A673 (cell line): ENCODE data around the gene ZC3H12D. TPM values are rescaled to one million over a fixed set of nuclear protein-coding genes. Genes with fewer than 3 reads are reported as not detected.

Experiments used
- BruUV-seq: library from RNA; stranded (reverse); fragments of 400-500 nt; replicated peaks from 2 replicates; lab custom pipeline; 2021; lab: Mats Ljungman, UMichigan
- CTCF ChIA-PET: fragments of 300-600 bp; sonication (Branson Sonifier 250); formaldehyde crosslinking; loops from one replicate; lab custom pipeline; 2022; ENCODE audit warnings: antibody characterized with exemption; lab: Charles Lee
- POLR2A ChIA-PET: fragments of 300-600 bp; sonication (Branson Sonifier 250); formaldehyde crosslinking; loops from one replicate; lab custom pipeline; 2022; ENCODE audit warnings: antibody characterized with exemption; ENCODE audit not compliant: low non-redundant PET; lab: Charles Lee
- DNase-seq: peaks from one replicate; pipeline ENCODE4 v3.0.0-alpha.2; 2015; ENCODE audit warnings: low spot score
- H3K27ac ChIP-seq: fragments of 200-600 bp; sonication (generic); 2 replicates; pipeline ENCODE4 v1.5.1; 2016; ENCODE audit warnings: mixed run types, low read depth, mild to moderate bottlenecking, mixed read lengths, antibody characterized with exemption, low read length; ENCODE audit not compliant: poor library complexity, severe bottlenecking
- H3K27me3 ChIP-seq: fragments of 200-600 bp; sonication (generic); replicated peaks from 2 replicates; pipeline ENCODE4 v1.6.1; 2017; ENCODE audit warnings: mixed run types, low read depth, mild to moderate bottlenecking, mixed read lengths, antibody characterized with exemption, low read length; ENCODE audit not compliant: insufficient read depth, poor library complexity
- H3K36me3 ChIP-seq: fragments of 200-600 bp; sonication (generic); 2 replicates; pipeline ENCODE4 v1.6.1; 2016; ENCODE audit warnings: mixed run types, mild to moderate bottlenecking, mixed read lengths, antibody characterized with exemption, low read length; ENCODE audit not compliant: insufficient read depth, poor library complexity, severe bottlenecking
- H3K4me1 ChIP-seq: fragments of 200-600 bp; sonication (generic); 2 replicates; pipeline ENCODE4 v1.6.1; 2017; ENCODE audit warnings: mixed run types, mild to moderate bottlenecking, mixed read lengths, antibody characterized with exemption, low read length; ENCODE audit not compliant: insufficient read depth, poor library complexity, severe bottlenecking
- H3K4me3 ChIP-seq: fragments of 200-600 bp; sonication (generic); 2 replicates; pipeline ENCODE4 v1.5.1; 2016; ENCODE audit warnings: low read depth, mixed run types, mild to moderate bottlenecking, mixed read lengths, low read length; ENCODE audit not compliant: poor library complexity, severe bottlenecking
- H3K9me3 ChIP-seq: fragments of 200-600 bp; sonication (generic); 2 replicates; pipeline ENCODE4 v1.6.1; 2016; ENCODE audit warnings: mixed run types, low read depth, mild to moderate bottlenecking, mixed read lengths, antibody characterized with exemption, low read length; ENCODE audit not compliant: poor library complexity, severe bottlenecking
- EZH2 ChIP-seq: fragments of 200-600 bp; sonication (generic); IDR thresholded peaks from 2 replicates; pipeline ENCODE4 v1.6.1; 2017; ENCODE audit warnings: borderline replicate concordance, low read depth, mild to moderate bottlenecking, mixed read lengths, antibody characterized with exemption, low read length; ENCODE audit not compliant: poor library complexity, severe bottlenecking
- intact Hi-C: fragments of 100-400 bp; cut with micrococcal nuclease; formaldehyde crosslinking; loops from one replicate; pipeline ENCODE4 v1.10.0; 2022; ENCODE audit not compliant: unreplicated experiment
- total RNA-seq: library from RNA; stranded (reverse); gene quantifications from 2 replicates; pipeline ENCODE4 v1.2.3, GENCODE V29; 2021
- TF ChIP-seq, protein P1 (sequence below): fragments of 300-800, 200-600 bp; sonication (generic); conservative IDR thresholded peaks from 2 replicates; pipeline ENCODE4 v1.5.1; 2017; ENCODE audit warnings: low read depth, mild to moderate bottlenecking, antibody characterized with exemption, low read length, moderate library complexity, mixed read lengths

Gene ZC3H12D
- total RNA-seq, 1 experiment from 2014 or later, result 0.30 TPM

DNA sequence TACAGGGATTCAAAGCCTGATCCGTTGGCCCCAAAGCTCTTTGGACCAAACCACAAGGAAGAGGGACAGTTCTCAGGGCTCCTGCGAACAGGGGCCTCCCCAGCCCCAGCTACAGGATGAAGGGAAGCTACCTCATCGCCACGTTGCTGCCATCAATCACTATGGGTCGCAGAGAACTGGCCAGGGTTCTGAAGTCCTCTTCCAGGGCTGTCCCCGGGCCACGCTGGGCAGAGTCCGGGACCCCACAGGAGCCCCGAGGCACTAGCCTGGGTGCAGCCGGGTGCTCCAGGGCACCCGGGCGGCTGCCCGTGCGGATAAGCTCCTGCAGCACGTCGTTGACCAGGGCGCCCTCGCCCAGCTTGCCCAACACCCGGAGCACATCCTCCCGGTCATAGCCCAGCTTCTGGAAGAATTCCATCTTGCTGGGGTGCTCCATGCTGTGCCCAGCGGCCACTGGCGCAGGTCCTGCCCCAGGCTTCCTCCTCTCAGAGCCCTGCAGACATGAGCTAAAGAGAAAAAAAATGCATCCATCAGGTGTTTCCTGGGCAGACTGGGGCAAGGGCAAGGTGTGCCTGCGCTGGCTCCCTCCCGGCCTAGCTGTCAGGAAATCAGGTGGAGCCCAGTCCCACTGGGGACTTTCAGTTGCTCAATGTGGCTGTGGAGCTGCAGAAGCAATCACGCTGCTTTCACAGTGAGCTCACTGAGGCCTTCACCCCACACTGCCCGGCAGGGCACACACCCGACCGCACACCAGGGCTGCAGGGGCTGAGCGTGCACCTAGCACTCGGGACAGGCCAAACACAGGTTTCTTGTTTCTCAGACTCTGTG is 10.5 kb downstream of the ZC3H12D start:
- H3K4me1 ChIP-seq, result peaks cover 15% of the 10 kb centered on the region
- TF ChIP-seq, protein P1, sequence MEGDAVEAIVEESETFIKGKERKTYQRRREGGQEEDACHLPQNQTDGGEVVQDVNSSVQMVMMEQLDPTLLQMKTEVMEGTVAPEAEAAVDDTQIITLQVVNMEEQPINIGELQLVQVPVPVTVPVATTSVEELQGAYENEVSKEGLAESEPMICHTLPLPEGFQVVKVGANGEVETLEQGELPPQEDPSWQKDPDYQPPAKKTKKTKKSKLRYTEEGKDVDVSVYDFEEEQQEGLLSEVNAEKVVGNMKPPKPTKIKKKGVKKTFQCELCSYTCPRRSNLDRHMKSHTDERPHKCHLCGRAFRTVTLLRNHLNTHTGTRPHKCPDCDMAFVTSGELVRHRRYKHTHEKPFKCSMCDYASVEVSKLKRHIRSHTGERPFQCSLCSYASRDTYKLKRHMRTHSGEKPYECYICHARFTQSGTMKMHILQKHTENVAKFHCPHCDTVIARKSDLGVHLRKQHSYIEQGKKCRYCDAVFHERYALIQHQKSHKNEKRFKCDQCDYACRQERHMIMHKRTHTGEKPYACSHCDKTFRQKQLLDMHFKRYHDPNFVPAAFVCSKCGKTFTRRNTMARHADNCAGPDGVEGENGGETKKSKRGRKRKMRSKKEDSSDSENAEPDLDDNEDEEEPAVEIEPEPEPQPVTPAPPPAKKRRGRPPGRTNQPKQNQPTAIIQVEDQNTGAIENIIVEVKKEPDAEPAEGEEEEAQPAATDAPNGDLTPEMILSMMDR, result no peak
- TF ChIP-seq EZH2, result no peak
- no peaks in the 10 kb centered on the region for H3K27me3 ChIP-seq
- H3K9me3 ChIP-seq, result no peaks in the 10 kb centered on the region
- ChIA-PET CTCF (no interaction called here), POLR2A (no interaction called here)
- no peak overlapping the region for H3K27ac ChIP-seq
- DNase-seq, result no peak
- BruUV-seq, result no TSS peak
- H3K4me3 ChIP-seq, result no peak overlapping the region
- no peaks in the 10 kb centered on the region for H3K36me3 ChIP-seq
- intact Hi-C loops, result no loop called here

DNA sequence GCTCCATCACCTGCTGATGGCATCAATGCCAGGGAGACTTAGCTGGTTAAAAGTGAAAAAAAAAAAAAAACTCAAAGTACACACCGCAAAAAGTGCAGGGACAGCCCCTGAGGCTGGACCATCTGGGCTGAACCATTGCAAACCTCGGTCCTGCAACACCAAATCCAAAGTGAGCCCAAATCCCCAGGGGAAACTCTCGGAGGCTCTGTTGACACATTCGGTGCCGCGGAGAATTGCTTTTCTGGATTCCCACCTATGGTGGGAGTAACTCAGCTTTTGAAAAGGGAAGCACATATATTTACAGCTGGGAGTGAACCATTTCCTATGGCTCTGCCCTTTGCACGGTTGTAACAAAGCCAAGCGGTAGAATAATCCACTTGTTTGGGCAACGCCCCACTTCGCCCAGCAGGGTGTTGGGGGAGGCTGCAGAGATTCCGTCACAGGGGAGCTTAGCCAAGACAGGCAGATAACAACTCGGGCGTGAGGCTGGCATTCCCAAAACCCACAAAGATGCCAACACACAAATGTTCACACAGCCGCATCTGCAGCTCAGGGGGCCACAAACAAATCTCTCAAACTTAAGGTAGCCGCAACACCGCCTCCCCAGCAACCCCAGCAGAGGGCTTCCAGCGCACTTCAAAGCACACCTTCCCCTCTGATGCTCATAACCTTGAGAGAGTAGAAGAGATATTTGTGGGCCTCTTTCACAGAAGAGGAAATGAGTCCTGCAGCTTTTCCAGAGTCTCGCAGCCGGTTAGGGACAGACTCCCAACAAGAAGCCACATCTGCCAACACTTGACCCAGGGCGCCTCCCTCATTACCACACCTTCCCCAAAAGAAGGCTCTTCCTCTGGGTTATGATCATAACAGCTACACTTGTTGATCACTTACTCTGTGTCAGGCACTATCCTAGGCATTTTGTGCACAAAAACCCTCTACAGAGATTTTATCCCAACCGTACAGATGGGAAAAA is 11.4 kb downstream of the ZC3H12D start:
- Histone ChIP-seq H3K4me1 (peaks cover 15% of the 10 kb centered on the region), H3K27ac (no peak overlapping the region), H3K4me3 (peak overlapping the region; percentile 22), H3K27me3 (no peaks in the 10 kb centered on the region), H3K9me3 (no peaks in the 10 kb centered on the region), H3K36me3 (no peaks in the 10 kb centered on the region)
- BruUV-seq, result no TSS peak
- ChIA-PET CTCF (interaction anchor here (0.7 kb wide), 1 partner anchor 391 kb away, joined by 3 read pairs; no protein-coding TSS in a partner anchor), POLR2A (interaction anchor here (0.6 to 0.7 kb wide), 2 partner anchors 56 to 581 kb away, joined by 3 to 8 read pairs; no protein-coding TSS in a partner anchor)
- intact Hi-C loops, result no loop called here
- TF ChIP-seq EZH2, result no peak
- TF ChIP-seq, protein P1, result no peak
- DNase-seq, result peak; percentile 90

DNA sequence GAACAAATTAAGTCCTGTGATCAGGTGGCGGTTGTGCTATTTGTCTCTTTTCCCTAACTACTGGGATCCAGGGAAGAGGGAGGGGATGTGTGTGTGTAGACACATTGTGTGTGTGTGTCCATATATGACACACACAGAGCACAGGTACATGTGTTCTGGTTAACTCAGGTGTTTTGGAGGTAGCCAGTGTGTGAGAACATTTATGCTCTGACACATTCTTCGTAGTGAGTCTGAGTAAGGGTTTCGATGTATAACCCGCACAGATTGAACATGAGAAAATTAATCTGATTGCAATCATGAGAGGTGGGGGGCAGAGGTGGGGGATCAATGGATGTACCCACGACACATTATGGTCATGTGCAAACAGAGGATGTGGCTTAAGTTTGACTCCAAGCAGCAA is 12.6 kb downstream of the ZC3H12D start:
- no TSS peak for BruUV-seq
- H3K9me3 ChIP-seq, result no peaks in the 10 kb centered on the region
- no peaks in the 10 kb centered on the region for H3K27me3 ChIP-seq
- TF ChIP-seq, protein P1, result no peak
- no peak for TF ChIP-seq EZH2
- H3K27ac ChIP-seq, result no peak overlapping the region
- intact Hi-C loops, result no loop called here
- DNase-seq, result no peak
- H3K4me3 ChIP-seq, result no peak overlapping the region
- ChIA-PET CTCF (interaction anchor here (0.6 kb wide), 1 partner anchor 15 kb away, joined by 3 read pairs; no protein-coding TSS in a partner anchor), POLR2A (no interaction called here)
- H3K4me1 ChIP-seq, result peaks cover 15% of the 10 kb centered on the region
- no peaks in the 10 kb centered on the region for H3K36me3 ChIP-seq
